HG02642 (cell line): ENCODE data around the gene WWOX.
"Not testable (repeated sequence)": the region's sequence is repeated elsewhere in the genome, so short reads cannot be mapped to it uniquely, and the experiment has no call there.

ENCODE experiments used
- ATAC-seq: cut with Tn5 transposase; IDR thresholded peaks from one replicate; pipeline ENCODE4 v1.9.1; 2021; ENCODE audit warnings: mild to moderate bottlenecking; ENCODE audit not compliant: unreplicated experiment, poor library complexity

The WWOX gene

GRCh38 chr16:79212114-79212791, 1112.8 kb downstream of the WWOX start:
- ATAC-seq, result no peak

DNA sequence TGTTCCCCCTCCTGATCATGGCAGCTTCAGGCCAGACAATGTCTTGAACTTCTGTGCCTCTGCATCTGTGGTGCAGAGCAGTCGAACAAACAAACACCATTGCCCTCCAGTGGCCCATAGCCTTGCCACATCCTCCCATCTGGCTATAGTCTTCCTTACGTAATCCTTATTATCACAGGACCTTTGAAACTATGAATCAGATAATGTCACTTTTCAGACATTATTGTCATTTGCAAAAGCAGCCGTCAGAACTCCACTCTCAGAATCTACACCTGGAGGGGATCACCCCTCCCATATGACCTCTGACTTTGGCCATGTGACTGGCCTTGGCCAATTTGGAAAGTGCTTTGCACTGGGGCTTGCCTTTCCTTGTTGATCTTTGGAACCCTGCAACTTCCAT, 1113.8 kb downstream of the WWOX start:
- no peak for ATAC-seq

DNA sequence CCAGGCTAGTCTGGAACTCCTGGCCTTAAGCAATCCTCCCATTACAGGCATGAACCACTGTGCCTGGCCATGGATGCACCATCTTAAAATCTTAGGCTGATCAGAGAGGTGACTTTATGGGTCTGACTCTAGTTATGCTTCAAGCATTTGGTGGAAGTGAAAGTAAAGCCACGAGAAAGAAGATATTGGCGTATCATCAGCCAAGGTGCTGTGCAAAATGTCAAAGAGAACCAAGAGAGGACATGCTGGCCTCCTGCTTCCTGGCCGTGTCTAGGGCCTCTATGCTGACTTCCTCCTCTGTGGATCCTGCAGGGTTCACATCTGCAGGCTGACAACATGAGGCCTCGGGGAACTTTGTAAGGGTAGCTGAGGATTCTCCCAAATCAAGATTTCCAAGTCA, 1115.8 kb downstream of the WWOX start:
- ATAC-seq, result no peak

- no peak for ATAC-seq
These were observed 1118.0 kb downstream of the WWOX start for GRCh38 chr16:79217375-79218011.

- ATAC-seq, result no peak
These were observed 1118.9 kb downstream of the WWOX start for GRCh38 chr16:79218351-79218750.

- ATAC-seq, result not testable (repeated sequence)
These were observed 1126.5 kb downstream of the WWOX start for GRCh38 chr16:79225994-79226393.

DNA sequence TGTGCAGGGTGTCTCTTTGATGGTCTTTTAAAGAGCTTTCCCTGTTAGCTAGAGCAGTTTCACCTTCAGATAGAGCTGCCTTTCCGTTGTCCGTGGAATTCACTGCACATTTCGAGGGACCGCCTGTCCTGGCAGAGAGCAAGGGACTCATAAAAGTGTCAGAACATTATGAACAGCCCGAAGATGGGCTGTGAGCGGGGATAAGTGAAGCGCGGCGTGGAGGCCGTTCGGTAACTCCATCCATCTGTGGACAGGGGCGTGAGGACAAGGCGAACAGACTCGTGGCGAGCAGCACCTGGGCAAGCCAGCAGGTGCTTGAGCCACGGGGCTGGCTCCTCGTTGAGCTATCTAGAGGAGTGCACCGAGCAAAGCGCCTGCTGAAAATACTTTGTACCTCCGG, 1129.9 kb downstream of the WWOX start:
- ATAC-seq, result no peak

GRCh38 chr16:79245700-79246099, 1146.2 kb downstream of the WWOX start:
- not testable (repeated sequence) for ATAC-seq

DNA sequence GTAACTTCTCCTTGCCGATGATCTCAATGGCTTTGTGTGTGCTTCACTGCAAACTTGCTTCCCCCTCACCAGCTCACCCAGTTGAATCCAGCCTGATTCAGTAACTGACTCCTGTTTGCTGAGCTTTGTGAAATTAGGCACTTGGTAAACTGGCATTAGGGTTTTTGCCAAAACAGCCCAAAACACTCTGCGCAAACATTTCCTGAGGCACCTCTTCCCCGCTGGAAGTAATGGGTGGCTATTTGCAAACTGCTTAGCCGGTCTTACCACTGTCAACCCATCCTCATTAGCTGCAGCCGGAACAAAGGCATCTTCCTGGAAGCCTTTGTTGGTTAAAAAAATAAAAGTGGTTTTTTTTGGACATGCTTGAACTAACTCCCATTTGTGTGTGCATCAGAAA, 1147.9 kb downstream of the WWOX start:
- no peak for ATAC-seq

DNA sequence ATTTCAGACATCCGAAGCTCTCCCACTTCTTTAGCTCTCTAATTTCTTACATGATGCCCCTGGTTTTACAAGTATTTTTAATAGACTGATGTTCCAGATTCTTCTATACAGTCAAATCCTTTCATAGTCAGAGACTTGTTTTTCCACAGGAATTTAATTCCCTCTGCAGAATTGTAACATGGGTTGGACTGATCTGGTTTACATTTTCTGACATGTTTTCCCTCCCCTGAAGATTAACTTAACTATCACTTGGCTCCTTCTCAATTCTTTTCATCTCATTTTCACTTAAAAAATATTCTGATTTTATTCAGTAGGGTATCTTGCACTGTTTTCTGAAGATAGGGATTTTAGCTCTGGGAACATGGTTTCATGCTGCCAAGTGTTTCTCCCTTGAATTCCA, 1148.9 kb downstream of the WWOX start:
- ATAC-seq, result no peak

DNA sequence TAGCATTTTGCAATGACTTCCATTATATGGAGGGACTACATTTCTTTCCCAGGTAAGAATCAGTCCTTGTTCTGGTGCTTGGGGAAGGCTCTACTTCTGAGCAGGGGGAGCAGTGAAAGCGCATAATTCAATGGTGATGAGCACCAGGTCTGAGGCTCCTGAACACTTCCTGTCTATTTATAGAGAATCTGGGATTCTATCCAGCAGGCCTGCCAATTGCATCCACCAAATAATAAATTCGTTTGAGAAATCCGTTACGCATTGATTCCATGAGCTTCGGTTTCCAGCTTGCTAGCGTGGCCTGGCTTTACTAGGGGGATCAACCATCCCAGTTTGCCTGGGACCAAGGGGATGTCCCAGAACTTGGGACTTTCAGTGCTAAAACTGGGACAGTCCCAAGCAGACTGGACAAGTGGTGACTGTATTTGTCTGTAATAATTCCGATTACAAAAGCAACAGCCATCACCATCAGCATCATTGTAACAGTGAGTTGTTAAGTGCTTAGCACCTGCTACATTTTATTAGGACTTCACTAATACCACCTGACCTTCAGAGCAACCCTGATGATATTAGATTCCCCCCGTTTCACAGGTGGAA, 1151.1 kb downstream of the WWOX start:
- no peak for ATAC-seq

- no peak for ATAC-seq
These were observed 1153.7 kb downstream of the WWOX start for GRCh38 chr16:79253100-79253631.

- no peak for ATAC-seq
These were observed 1158.6 kb downstream of the WWOX start for GRCh38 chr16:79257953-79258490.

DNA sequence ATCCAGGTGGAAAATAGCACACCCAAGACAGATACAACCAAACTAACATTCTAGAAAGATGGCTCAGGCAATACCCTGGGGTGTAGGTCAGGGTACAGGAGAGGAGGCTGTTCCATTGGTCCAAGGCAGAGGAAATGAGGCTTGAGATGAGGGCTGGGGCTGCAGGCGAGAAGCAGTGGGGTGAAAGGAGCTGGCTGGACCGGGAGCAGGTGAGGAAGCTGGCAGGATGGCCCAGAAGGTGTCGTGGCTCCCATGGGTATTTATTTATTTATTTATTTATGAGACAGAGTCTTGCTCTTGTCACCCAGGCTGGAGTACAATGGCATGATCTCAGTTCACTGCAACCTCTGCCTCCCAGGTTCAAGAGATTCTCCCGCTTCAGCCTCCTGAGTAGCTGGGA, 1161.4 kb downstream of the WWOX start:
- not testable (repeated sequence) for ATAC-seq

- no peak for ATAC-seq
These were observed 1162.1 kb downstream of the WWOX start for GRCh38 chr16:79261481-79261940.

DNA sequence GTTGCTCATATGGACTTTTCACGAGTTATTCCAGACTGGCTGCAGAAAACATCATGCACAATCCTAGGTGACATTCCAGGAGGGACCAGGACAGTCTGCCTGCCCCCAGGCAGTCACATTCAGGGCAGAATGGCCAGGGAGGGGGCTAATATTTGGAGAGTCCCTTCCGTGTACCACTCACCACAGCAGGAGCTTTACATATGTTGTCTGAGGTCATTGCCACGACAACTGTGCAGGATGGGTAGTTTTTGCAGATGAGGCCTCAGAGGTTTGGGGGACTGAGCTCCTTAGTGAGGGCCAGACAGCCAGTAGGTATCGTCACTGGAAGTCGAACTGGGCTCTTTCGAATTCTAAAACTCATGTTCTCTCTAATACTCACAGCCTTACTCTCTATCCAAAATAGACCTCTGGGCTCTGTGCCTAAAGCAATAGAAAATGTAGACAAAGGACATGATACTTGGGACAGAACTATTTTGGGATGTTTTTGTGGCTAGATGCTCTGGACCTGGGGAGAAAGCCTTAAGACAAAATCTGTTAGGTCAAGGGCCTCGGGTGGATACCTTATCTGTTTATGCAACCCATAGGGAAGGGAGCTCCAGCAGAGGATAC, 1162.6 kb downstream of the WWOX start:
- no peak for ATAC-seq
